ENCODE measurements around the gene RAP2A.
A peak's percentile ranks its signal among the peaks of the same experiment; 100 is the strongest.

Gene RAP2A

GRCh38 chr13:97423300-97424045 lies 10.5 kb upstream of the RAP2A start:
- DNase-seq, result no peak

DNA sequence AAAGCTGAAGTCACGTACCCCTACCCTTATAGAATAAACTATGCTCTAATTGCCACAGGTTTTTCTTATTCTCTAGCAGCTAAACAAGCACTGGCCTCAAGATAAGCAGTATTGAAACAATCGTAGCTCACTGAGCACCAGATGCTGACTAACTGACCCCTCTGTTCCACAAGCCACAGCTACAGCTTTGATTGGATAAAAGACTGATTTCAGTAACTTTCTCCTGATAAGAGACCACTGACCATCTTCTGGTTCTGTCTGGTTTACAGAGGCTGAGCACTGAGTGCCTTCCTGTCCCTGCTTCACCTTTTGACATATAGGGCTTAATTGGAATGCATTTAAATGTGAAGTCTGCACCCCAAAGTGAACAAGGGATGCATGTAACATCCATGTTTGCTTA lies 8.4 kb upstream of the RAP2A start:
- DNase-seq, result peak; percentile 34

DNA sequence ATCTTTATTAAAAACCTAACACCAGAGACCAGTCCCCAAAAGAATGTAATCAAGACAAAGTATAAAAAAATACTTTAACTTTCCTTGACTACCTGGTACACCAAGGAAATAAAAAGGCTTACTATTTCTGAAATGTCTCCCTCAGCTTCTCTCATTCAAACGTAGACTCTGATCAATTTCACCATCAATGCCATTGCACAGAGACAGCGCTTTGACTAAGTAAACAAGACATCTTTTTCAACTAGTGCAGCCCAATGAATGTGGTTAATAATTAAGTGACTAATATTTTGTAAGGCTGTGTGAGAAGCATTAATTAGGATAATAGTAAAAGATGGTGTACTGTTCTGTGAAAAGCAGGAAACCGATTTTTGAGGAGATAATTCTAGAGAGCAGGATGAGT lies 7.3 kb upstream of the RAP2A start:
- no peak for DNase-seq

DNA sequence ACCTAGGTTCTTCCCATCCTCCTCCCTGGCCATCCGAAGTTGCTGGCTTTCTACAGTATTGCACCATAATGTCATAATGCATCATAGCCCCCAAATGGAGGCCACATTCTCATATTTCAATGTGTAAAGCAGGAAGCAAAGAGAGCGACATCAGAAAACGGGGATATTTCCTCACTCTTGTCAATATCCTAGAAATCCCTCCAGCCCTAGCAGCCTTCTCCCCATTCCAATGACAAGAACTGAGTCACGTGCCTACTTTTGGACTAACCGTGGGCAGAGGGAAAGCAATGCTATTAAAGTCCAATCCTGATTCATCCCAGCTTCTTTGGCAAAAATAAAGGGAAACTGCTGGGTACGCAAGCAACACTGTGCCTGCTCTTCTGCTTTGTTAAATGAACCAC lies 4.3 kb upstream of the RAP2A start:
- DNase-seq, result no peak

DNA sequence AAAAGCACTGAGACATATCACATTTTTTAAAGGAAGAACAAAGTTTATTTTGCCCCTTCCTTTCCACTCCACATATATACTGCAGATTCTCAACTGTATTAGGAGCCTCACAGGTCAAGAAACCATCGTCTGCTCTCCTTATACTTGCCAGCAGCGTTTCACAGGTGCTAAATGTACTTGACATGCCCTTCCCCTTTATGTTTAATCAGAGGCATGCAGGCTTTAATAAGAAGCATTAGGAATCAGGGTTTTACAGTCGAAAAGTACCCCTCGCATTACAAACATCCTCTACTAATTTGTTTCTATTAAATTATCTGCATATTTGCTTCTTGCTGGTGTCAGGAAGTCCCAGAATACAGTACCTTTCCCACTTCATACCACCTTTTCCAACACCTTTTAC lies 3.7 kb upstream of the RAP2A start:
- no peak for DNase-seq

DNA sequence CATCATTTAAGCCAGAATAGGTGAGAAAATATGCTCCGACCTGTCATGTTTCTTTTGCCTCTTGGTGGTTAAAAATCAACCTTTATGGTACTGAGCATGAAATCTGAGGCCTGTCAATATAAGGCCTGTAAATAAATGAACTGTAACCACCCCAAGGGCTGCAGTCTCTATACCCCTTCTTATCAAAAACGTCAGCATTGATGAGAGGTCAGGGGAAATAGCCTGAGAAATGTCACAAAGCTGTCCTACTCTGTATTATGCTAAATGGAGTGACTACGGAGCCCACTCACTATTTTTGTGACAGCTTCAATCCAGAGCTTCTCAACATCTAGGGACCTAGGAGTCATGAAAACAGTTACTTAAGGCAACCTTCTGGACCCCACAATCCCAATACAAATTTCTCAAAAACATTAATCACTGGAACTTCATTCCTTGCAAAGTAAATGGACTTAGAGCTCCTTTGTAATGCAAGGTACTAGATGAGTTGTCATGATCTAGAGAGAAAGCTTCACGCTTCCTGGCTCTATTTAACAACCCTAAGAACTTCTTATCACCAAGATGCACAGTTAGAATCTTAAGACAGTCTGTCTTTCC lies 2.7 kb upstream of the RAP2A start:
- DNase-seq, result no peak

GRCh38 chr13:97432232-97432916 lies 1.6 kb upstream of the RAP2A start:
- DNase-seq, result no peak

DNA sequence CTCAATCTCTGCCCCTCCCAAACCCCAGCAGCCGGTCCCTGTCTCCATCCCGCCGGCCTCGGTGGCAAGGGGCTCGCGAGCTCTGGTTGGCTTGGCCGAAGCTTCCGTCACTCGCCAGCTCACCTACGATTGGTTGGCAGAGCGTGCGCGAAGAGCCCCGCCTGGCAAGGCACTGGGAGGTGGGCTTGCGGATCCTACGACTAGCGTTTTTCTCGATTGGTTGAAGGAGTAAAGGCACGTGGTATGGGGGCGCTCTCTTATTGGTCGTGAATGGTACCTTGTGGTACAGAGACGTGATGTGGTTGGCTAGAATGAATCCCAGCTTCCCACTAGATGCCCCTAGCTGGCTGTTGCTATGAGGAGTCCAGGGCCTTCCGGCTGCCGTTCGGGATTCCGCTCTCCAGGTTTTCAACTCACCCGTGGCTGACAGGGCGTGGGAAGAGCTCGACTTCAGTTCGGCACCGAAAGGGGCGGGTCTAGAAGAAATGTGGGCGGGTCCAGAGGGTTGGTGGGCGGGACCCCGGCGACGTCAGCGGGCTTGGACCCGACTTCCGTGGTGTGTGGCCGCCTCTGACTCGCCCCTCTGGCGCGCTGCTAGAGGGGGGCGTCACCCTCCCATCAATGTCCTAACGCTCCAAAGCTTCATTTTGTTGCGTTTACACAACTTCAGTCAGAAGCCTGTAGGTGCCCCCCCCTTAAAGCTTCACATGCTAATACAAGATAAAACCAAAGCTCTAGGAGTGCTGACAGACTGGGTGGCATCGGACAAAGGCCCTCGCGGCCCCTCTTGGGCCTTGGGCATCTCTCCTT lies 847 bp upstream of the RAP2A start:
- peak; percentile 99 for DNase-seq

DNA sequence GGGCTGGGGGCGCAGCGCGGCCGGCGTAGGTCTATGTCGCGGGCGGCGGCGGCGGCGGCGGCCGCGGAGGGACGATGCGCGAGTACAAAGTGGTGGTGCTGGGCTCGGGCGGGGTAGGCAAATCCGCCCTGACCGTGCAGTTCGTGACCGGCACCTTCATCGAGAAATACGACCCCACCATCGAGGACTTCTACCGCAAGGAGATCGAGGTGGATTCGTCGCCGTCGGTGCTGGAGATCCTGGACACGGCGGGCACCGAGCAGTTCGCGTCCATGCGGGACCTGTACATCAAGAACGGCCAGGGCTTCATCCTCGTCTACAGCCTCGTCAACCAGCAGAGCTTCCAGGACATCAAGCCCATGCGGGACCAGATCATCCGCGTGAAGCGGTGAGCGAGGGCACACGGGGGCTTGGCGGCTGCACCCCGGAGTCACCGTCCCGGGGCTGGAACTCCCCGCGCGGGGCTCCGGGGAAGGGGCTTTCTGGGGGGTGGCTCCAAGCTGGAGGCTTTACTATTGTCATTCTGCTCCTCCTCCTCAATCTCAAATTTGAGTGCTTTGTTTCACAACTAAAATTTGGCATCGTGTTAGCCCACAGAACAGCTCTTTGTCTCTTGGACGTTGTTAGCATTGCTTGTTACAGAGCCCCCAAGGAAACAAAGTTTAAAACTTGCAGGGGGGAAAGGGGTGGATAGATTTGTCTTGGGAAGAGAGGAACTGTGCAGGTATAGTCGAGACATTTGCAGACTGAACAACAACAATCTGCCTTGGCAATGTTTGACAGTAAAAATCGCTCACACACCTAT lies 630 bp downstream of the RAP2A start:
- peak; percentile 57 for DNase-seq

- peak; percentile 48 for DNase-seq
These were observed 1.4 kb downstream of the RAP2A start for GRCh38 chr13:97435323-97435722.

DNA sequence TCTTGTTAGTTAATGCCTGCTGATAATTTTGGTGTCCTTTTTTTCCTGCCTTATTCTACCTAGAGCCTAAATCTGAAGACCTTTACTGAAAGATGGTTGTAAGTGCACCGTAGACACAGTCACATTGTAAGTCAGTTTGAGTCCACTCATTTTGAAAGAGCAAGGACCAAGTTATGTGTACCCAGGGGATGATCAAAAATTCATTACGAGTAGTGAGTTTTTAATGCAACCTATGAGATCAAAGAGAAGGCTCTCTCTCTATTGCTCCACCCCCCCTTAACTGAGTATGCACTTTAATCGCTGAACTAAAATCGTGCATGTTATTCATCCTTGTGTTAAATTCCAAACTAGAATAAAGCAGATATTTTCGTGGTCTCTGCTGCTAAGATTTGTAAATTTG lies 1.8 kb downstream of the RAP2A start:
- no peak for DNase-seq

- DNase-seq, result no peak
These were observed 2.9 kb downstream of the RAP2A start for GRCh38 chr13:97436845-97437244.

GRCh38 chr13:97437729-97438128 lies 3.8 kb downstream of the RAP2A start:
- DNase-seq, result no peak

- DNase-seq, result no peak
These were observed 5.1 kb downstream of the RAP2A start for GRCh38 chr13:97438856-97439595.

- no peak for DNase-seq
These were observed 6.7 kb downstream of the RAP2A start for GRCh38 chr13:97440598-97441170.

DNA sequence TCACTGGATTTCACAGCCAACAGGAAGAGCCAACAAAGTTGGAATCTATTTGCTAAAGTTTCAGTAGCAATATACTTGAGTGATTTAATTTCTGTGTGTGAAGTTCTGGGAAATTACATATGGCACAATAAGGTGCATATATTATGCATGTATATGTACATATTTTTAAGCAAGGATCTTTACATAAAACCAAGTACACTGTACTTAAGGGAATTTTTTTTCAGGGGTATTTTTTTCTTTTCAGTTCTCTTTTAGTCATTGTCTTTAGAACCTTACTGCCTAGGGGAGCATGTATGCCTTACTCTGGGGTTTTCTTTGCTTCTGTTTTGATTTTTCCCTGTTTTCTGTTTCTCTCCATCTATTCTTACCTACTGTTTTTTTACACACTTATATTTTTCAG lies 7.4 kb downstream of the RAP2A start:
- no peak for DNase-seq

- no peak for DNase-seq
These were observed 11.7 kb downstream of the RAP2A start for GRCh38 chr13:97445522-97446187.

DNA sequence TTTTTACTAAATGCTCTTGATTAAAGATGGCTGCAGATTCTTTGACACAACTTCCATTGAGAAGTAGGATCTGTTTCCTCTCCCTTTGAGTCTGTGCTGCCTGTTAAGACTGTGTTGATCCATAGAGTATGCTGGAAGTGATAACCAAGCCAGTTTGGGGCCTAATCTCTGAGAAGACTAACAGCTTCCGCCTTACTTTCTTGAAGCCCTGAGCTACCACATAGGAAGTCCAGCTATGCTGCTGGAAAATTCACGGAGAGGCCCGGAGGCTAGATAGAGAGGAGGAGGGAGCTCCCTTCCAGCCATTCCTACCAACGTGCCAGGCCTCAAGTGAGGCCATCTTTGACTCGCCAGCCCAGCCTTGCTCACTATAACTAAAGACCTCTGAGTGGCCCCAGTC lies 12.5 kb downstream of the RAP2A start:
- no peak for DNase-seq

GRCh38 chr13:97448503-97449251 lies 14.7 kb downstream of the RAP2A start:
- no peak for DNase-seq

- DNase-seq, result no peak
These were observed 20.7 kb downstream of the RAP2A start for GRCh38 chr13:97454699-97455098.
